Smooth muscle cell (in vitro differentiated cells): ENCODE results near the gene COPB2. TPM values are rescaled to one million over a fixed set of nuclear protein-coding genes. Genes with fewer than 3 reads are reported as not detected.

Source experiments
- DNase-seq: peaks from one replicate; lab custom pipeline; 2025; ENCODE audit not compliant: unreplicated experiment; lab: John Stamatoyannopoulos, UW
- H2AFZ ChIP-seq: fragments of 200-600 bp; sonication (generic); 2 replicates; pipeline ENCODE4 v1.6.0; 2016; ENCODE audit warnings: antibody characterized with exemption, low read depth, mild to moderate bottlenecking
- H3F3A ChIP-seq: fragments of 200-600 bp; sonication (generic); 2 replicates; pipeline ENCODE4 v1.6.0; 2017; ENCODE audit warnings: antibody characterized with exemption, low read depth
- H3K27ac ChIP-seq: fragments of 200-600 bp; sonication (generic); 2 replicates; pipeline ENCODE4 v1.5.1; 2016; ENCODE audit warnings: low read depth, mild to moderate bottlenecking
- H3K27me3 ChIP-seq: fragments of 200-600 bp; sonication (generic); 2 replicates; pipeline ENCODE4 v1.6.1; 2016; ENCODE audit warnings: low read depth, mild to moderate bottlenecking
- H3K36me3 ChIP-seq: fragments of 200-600 bp; sonication (generic); 2 replicates; pipeline ENCODE4 v1.5.1; 2016; ENCODE audit warnings: low read depth
- H3K4me1 ChIP-seq: fragments of 200-600 bp; sonication (generic); 2 replicates; pipeline ENCODE4 v1.5.1; 2016; ENCODE audit warnings: low read depth
- H3K4me2 ChIP-seq: fragments of 200-600 bp; sonication (generic); 2 replicates; pipeline ENCODE4 v1.6.0; 2016; ENCODE audit warnings: mild to moderate bottlenecking
- H3K4me3 ChIP-seq: fragments of 200-600 bp; sonication (generic); 2 replicates; pipeline ENCODE4 v1.5.1; 2016; ENCODE audit warnings: mild to moderate bottlenecking
- H3K79me2 ChIP-seq: fragments of 200-600 bp; sonication (generic); 2 replicates; pipeline ENCODE4 v1.6.0; 2016; ENCODE audit warnings: low read depth, mild to moderate bottlenecking
- H3K9ac ChIP-seq: fragments of 200-600 bp; sonication (generic); 2 replicates; pipeline ENCODE4 v1.6.0; 2016; ENCODE audit warnings: low read depth
- H3K9me3 ChIP-seq: fragments of 200-600 bp; sonication (generic); replicated peaks from 2 replicates; pipeline ENCODE4 v1.5.1; 2016; ENCODE audit warnings: low read depth
- H4K20me1 ChIP-seq: fragments of 200-600 bp; sonication (generic); 2 replicates; pipeline ENCODE4 v1.6.0; 2016; ENCODE audit warnings: low read depth
- CTCF ChIP-seq: fragments of 200-600 bp; sonication (generic); IDR thresholded peaks from 2 replicates; pipeline ENCODE4 v1.5.1; 2017; ENCODE audit warnings: borderline replicate concordance, mild to moderate bottlenecking, antibody characterized with exemption; ENCODE audit not compliant: insufficient read depth, poor library complexity, severe bottlenecking
- WGBS: methylation state at CpG from one replicate; pipeline ENCODE4 v1.1.7; 2016; ENCODE audit warnings: low lambda C conversion rate; 5-methylcytosine and 5-hydroxymethylcytosine counted together
- polyA plus RNA-seq: library from polyadenylated mRNA; unstranded; fragments of >200 nt; fragmentation: Nextera tagmentation; extraction: Ambion mirVana; gene quantifications from 2 replicates; pipeline ENCODE4 v1.2.1, GENCODE V29; 2016
- total RNA-seq: library from RNA; depleted of rRNA; stranded (reverse); fragments of >200 nt; gene quantifications from 2 replicates; pipeline ENCODE4 v1.2.3, GENCODE V29; 2014

COPB2 gene
- total and polyA plus RNA-seq, 2 experiments from 2014 or later: 157 to 194 TPM

GRCh38 chr3:139433089-139433488 is 43.6 kb upstream of the COPB2 start:
- no peak overlapping the region for H3K4me2 ChIP-seq
- H3K4me3 ChIP-seq: no peak overlapping the region
- no peaks in the 10 kb centered on the region for H3K9me3 ChIP-seq
- WGBS: 100% methylated on average over 1 of the region's 1 CpG
- no peaks in the 10 kb centered on the region for H3K4me1 ChIP-seq
- no peak overlapping the region for H2AFZ ChIP-seq
- H3K27ac ChIP-seq: no peak overlapping the region
- no peak for TF ChIP-seq CTCF
- H4K20me1 ChIP-seq: peaks cover 4% of the 10 kb centered on the region
- no peaks in the 10 kb centered on the region for H3K79me2 ChIP-seq
- H3F3A ChIP-seq: no peaks in the 10 kb centered on the region
- no peaks in the 10 kb centered on the region for H3K36me3 ChIP-seq
- H3K27me3 ChIP-seq: no peaks in the 10 kb centered on the region
- H3K9ac ChIP-seq: no peak overlapping the region
- DNase-seq: no peak

DNA sequence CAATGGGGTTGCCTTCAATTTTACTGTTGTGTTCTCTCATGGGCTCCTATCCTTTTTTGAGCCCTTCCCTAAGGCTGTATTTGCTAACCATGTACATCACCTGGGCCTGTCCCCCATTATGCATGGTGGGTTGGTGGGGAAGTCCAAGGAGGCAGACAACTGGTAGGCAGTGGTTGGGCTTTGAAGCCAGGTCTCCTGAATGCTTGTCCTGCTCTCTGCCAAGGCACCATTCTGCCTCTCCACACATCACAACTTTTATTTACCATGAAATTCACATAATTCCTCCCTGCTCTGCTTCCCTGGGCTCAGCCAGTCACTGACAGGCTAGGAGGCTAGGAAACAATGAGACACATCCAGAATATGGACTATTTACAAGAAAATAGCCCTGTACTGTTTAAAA is 41.0 kb upstream of the COPB2 start:
- Histone ChIP-seq H3K4me3 (no peak overlapping the region), H2AFZ (no peak overlapping the region), H3K4me2 (no peak overlapping the region), H3K4me1 (no peaks in the 10 kb centered on the region), H3K27ac (no peak overlapping the region), H3K9ac (no peak overlapping the region), H3K9me3 (no peaks in the 10 kb centered on the region), H3K27me3 (no peaks in the 10 kb centered on the region), H4K20me1 (peaks cover 10% of the 10 kb centered on the region), H3F3A (no peaks in the 10 kb centered on the region), H3K79me2 (no peaks in the 10 kb centered on the region), H3K36me3 (no peaks in the 10 kb centered on the region)
- no peak for DNase-seq
- TF ChIP-seq CTCF: no peak

- Histone ChIP-seq H3K4me3 (no peak overlapping the region), H3K27ac (no peak overlapping the region), H3K36me3 (no peaks in the 10 kb centered on the region), H3K79me2 (no peaks in the 10 kb centered on the region), H3K4me1 (no peaks in the 10 kb centered on the region), H3F3A (no peaks in the 10 kb centered on the region), H2AFZ (no peak overlapping the region), H3K9me3 (no peaks in the 10 kb centered on the region), H4K20me1 (peaks cover 11% of the 10 kb centered on the region), H3K4me2 (no peak overlapping the region), H3K9ac (no peak overlapping the region), H3K27me3 (no peaks in the 10 kb centered on the region)
- 51% methylated on average over 7 of the region's 7 CpGs for WGBS
- peak; percentile 83 for TF ChIP-seq CTCF
- DNase-seq: no peak
These were observed 38.0 kb upstream of the COPB2 start for GRCh38 chr3:139427283-139428060.
